Measurements from ENCODE around the gene EPOP. TPM values are rescaled to one million over a fixed set of nuclear protein-coding genes. Genes with fewer than 3 reads are reported as not detected.

The EPOP gene
- total RNA-seq, 1 donor from 2014 or later: 3.0 TPM

DNA sequence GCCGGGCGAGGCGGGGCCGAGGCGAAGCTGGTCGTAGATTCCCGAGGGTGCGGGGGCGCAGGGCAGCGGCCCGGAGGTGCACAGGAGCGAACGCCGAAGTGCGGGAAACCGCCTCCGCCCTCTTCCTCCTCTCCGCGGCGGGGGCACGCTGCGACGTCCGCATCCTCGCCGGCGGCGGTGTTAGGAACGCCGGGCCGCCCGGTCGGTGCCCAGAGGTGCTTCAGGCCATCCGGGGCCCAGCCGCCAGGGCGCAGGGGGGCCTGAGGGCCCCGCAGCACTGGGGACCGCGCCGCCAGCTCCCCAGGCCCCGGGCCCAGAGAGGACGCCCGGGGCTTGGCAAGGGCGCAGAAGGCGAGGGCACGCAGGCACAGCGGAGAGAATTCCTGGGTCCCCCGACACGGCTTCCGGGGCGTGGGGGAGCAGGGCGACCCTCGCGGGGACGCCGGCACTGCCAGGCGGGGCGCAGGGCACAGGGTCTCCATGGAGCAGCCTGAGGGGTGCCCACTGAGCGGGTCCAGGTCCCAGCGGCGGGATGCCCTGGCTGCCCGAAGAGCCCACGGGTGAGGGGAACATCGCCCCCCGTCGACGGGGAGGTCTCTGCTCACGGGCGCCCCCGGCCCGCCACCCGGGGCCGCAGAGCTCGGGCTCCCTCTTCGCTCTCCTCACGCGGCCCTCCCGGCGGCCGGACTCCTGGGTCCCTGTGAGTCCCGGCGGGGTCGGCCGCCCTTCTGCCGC lies 576 bp downstream of the EPOP start:
- peaks cover 32% of the 10 kb centered on the region for H3K4me1 Mint-ChIP-seq
- intact Hi-C loops (cut with micrococcal nuclease): loop anchor here (1.0 to 10.0 kb wide), 4 partner anchors 73 to 481 kb away; partner anchors contain the start of gene PLXDC1
- peak; percentile 53 for DNase-seq
- no peaks in the 10 kb centered on the region for H3K9me3 Mint-ChIP-seq
- H3K36me3 Mint-ChIP-seq (ENCODE audit: low read depth): no peaks in the 10 kb centered on the region
- peak; percentile 8 for ATAC-seq (ENCODE audit: low read depth)
- ChIA-PET CTCF (interaction anchor here (1.2 to 7.2 kb wide), 3 partner anchors 62 to 116 kb away, joined by 3 to 135 read pairs (median 3); partner anchors contain the start of gene PSMB3), POLR2A (interaction anchor here (0.9 to 2.0 kb wide), 6 partner anchors 27 to 115 kb away, joined by 3 to 7 read pairs (median 4); partner anchors contain the start of gene PSMB3)
- H3K27ac Mint-ChIP-seq: no peak overlapping the region
- peak overlapping the region; percentile 38 for H3K4me3 Mint-ChIP-seq
- TF ChIP-seq, protein P1, sequence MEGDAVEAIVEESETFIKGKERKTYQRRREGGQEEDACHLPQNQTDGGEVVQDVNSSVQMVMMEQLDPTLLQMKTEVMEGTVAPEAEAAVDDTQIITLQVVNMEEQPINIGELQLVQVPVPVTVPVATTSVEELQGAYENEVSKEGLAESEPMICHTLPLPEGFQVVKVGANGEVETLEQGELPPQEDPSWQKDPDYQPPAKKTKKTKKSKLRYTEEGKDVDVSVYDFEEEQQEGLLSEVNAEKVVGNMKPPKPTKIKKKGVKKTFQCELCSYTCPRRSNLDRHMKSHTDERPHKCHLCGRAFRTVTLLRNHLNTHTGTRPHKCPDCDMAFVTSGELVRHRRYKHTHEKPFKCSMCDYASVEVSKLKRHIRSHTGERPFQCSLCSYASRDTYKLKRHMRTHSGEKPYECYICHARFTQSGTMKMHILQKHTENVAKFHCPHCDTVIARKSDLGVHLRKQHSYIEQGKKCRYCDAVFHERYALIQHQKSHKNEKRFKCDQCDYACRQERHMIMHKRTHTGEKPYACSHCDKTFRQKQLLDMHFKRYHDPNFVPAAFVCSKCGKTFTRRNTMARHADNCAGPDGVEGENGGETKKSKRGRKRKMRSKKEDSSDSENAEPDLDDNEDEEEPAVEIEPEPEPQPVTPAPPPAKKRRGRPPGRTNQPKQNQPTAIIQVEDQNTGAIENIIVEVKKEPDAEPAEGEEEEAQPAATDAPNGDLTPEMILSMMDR (IDR thresholded peaks at IDR 0.05): no peak
- peaks cover 37% of the 10 kb centered on the region for H3K27me3 Mint-ChIP-seq

DNA sequence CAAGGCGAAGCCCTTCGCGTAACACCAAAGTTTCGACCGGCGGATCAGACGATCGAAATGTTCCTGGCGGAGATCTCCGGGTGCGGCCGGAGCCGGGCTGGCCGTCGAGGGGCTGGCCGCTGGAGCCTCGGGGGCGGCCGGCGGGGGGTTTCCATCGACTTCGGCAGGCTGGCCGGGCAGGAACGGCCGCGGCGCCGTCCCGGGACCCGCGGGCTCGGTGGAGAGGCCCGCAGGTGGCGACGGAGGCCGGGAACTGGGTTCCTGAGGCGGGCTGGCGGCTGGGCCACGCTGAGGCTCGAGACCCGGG lies 1.1 kb downstream of the EPOP start:
- CTCF ChIA-PET: interaction anchor here (1.0 to 7.2 kb wide), 2 partner anchors 62 to 116 kb away, joined by 3 to 135 read pairs; no protein-coding TSS in a partner anchor
- POLR2A ChIA-PET: interaction anchor here (0.9 to 2.0 kb wide), 3 partner anchors 57 to 115 kb away, joined by 3 to 6 read pairs (median 4); partner anchors contain the start of gene PSMB3
- ATAC-seq (ENCODE audit: low read depth) (no peak), DNase-seq (no peak)
- Mint-ChIP-seq H3K4me3 (no peak overlapping the region), H3K36me3 (ENCODE audit: low read depth) (no peaks in the 10 kb centered on the region), H3K27me3 (peaks cover 42% of the 10 kb centered on the region), H3K9me3 (no peaks in the 10 kb centered on the region), H3K4me1 (peaks cover 32% of the 10 kb centered on the region), H3K27ac (no peak overlapping the region)
- intact Hi-C loops (cut with micrococcal nuclease): loop anchor here (1.0 to 10.0 kb wide), 4 partner anchors 74 to 481 kb away; partner anchors contain the start of gene PLXDC1
- TF ChIP-seq, protein P1 (IDR thresholded peaks at IDR 0.05): no peak

DNA sequence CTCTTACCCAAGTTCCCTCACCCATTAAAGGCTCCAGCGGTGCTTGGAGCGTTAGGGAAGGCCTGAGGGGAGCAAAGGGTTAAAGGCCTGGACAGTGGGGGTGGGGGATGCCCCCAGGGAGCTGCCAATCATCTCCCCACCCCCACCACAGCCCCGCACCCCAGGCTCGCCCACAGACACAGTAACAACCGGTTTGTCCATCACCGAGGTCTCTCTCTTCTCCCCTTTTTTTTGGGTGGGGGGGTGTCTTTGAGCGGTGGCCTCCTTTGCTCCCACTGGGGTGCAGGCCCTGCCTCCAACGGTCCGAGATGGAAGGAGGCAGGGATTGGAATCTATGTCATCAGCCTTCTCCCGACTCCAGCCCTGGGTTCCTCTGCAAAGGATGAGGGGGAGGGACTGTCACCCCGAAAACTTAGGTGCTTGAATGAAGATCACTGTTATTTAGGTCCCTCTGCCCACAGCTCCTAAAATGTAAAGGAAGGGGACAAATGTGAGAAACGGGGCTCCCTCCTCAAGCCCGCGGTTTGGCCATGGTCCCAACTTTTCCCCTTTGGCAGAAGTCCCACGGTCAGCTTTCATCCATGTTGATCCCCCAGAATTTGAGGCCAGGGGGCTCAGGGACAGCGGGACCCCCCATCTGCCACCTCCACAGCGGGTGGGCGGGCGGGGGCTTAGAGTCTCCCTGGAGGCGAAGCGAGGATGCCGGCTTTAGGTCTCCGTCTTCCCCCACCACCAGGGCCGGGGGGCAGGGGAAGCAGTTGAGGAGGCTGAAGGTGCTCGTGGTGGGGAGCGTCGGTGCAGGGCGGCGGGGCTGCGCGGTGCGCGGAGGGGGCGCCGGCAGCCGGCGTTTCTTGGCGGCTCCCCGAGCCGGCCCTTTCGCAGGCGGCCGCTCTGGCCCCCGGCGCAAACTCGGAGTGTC lies 1.7 kb downstream of the EPOP start:
- no peak overlapping the region for H3K27ac Mint-ChIP-seq
- CTCF ChIA-PET: interaction anchor here (1.0 kb wide), 1 partner anchor 115 kb away, joined by 3 read pairs; no protein-coding TSS in a partner anchor

DNA sequence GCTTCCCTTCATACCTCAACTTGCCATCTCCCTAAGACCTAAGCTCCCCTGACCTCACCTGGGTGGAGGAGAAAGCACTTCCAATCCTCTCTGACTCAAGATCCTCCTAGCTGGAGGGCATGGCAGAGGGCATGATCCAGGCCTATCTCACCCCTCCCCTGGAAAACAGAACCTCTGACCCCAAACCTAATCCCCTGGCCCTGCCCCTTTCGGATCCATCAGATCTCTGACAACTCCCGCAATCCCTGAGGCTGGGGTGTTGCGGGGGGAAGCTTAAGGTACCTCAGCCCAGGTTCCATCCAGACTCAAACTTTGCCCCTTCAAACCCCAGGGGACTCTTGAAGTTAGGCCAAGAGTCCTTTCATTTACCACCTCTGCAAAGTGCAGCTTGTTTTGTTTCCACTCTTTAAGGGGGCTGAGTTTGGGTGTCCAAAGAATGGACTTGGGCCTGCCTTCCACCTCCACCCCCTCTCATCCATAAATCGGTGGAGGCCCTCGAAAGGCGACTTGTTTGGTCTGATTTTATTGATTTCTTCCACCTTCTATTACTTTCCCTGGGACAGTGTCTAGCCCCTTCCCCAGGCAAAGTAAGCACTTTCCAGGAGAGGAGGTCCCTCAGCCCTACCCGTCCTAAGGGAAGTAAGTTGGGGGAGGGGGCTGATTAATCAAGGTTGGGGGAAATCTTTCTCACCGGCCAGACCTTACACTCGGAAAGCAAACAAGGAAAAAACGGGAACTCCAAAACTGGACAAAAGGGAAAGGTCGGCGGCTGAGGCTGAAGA lies 2.6 kb downstream of the EPOP start:
- DNase-seq (no peak), ATAC-seq (ENCODE audit: low read depth) (no peak)
- no peaks in the 10 kb centered on the region for H3K36me3 Mint-ChIP-seq (ENCODE audit: low read depth)
- POLR2A ChIA-PET: interaction anchor here (0.6 to 1.7 kb wide), 2 partner anchors 62 to 113 kb away, joined by 3 to 5 read pairs; no protein-coding TSS in a partner anchor
- no peak overlapping the region for H3K27ac Mint-ChIP-seq
- H3K4me1 Mint-ChIP-seq: peaks cover 32% of the 10 kb centered on the region
- intact Hi-C loops (cut with micrococcal nuclease): loop anchor here (10.0 kb wide), 2 partner anchors 193 to 483 kb away; partner anchors contain the start of gene PLXDC1
- no peaks in the 10 kb centered on the region for H3K9me3 Mint-ChIP-seq
- TF ChIP-seq, protein P1 (IDR thresholded peaks at IDR 0.05): no peak
- peaks cover 56% of the 10 kb centered on the region for H3K27me3 Mint-ChIP-seq
- CTCF ChIA-PET: interaction anchor here (0.7 to 1.3 kb wide), 3 partner anchors 35 to 180 kb away, joined by 3 read pairs; no protein-coding TSS in a partner anchor
- H3K4me3 Mint-ChIP-seq: peak overlapping the region; percentile 48

More for the DNA sequence above, 1.7 kb downstream of the EPOP start:
- DNase-seq: no peak
- TF ChIP-seq, protein P1 (IDR thresholded peaks at IDR 0.05): no peak
- ATAC-seq (ENCODE audit: low read depth): no peak
- Mint-ChIP-seq H3K36me3 (ENCODE audit: low read depth) (no peaks in the 10 kb centered on the region), H3K4me3 (peak overlapping the region; percentile 11), H3K27me3 (peaks cover 47% of the 10 kb centered on the region), H3K4me1 (peaks cover 32% of the 10 kb centered on the region), H3K9me3 (no peaks in the 10 kb centered on the region)
- intact Hi-C loops (cut with micrococcal nuclease): loop anchor here (10.0 kb wide), 2 partner anchors 192 to 482 kb away; partner anchors contain the start of gene PLXDC1
- POLR2A ChIA-PET: interaction anchor here (1.5 kb wide), 1 partner anchor 79 kb away, joined by 4 read pairs; the partner anchor contains the start of gene PSMB3
